Left renal cortex interstitium (tissue), 4 donors: Measurements from ENCODE around the gene POM121L2. TPM values are rescaled to one million over a fixed set of nuclear protein-coding genes. Genes with fewer than 3 reads are reported as not detected.

ENCODE experiments used
- DNase-seq, 4 donors: peaks; one replicate each; pipeline ENCODE4 v3.0.0-alpha.2; 2013; ENCODE audit warnings: low read depth in 4 of 4, low spot score in 2 of 4, missing footprints in 1 of 4
- polyA plus RNA-seq, 4 donors: library from polyadenylated mRNA; unstranded; fragments of 120-200 nt; gene quantifications; one replicate each; pipeline ENCODE4 v1.2.1, GENCODE V29; 2013; ENCODE audit not compliant: insufficient read length in 4 of 4

Gene POM121L2
- not detected for polyA plus RNA-seq

- DNase-seq = peak in 1 of 4 donors; percentile 56
Observed at GRCh38 chr6:27312146-27312949, at the start of gene POM121L2. TSS of gene POM121L2 (minus strand) at chr6:27312273. CDS start at chr6:27312170, 103 bp downstream.

GRCh38 chr6:27359231-27359630 lies 47.2 kb upstream of the POM121L2 start:
- DNase-seq = no peak

DNA sequence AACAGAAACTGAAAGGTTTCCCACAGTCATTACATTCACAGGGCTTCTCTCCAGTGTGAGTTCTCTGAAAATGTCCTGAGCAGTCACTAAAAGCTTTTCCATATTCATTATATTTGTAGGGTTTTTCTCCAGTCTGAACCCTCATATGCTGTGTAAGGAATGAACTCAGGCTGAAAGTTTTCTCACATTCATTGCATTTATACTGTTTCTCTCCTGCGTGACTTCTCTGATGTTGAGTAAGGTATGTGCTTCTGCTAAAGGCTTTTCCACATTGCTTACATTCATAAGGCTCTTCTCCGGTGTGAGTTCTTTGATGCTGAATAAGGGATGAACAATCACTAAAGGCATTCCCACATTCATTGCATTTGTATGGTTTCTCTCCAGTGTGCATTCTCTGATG lies 46.7 kb upstream of the POM121L2 start:
- no peak for DNase-seq

GRCh38 chr6:27352850-27353249 lies 40.8 kb upstream of the POM121L2 start:
- no peak for DNase-seq

GRCh38 chr6:27334141-27334540 lies 22.1 kb upstream of the POM121L2 start:
- DNase-seq = no peak

DNA sequence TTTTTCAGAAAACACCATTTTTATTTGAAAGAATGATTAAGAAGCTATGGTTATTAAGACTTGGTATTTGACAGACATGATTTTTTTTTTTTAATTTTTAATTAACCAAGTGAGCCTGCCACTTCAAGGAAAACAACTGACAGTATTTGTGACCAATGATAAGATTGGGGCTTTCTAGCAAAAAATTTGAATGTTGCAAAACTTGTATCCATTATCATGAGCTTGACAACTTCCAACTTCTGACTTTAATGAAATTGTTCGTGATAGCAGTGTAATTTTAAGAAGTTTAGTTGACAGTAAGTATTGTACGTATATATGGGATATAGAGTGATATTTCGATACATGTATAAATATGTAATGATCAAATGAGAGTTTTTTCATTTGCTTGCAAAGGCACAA lies 21.6 kb upstream of the POM121L2 start:
- no peak for DNase-seq

GRCh38 chr6:27332692-27333641 lies 20.9 kb upstream of the POM121L2 start:
- DNase-seq = no peak

DNA sequence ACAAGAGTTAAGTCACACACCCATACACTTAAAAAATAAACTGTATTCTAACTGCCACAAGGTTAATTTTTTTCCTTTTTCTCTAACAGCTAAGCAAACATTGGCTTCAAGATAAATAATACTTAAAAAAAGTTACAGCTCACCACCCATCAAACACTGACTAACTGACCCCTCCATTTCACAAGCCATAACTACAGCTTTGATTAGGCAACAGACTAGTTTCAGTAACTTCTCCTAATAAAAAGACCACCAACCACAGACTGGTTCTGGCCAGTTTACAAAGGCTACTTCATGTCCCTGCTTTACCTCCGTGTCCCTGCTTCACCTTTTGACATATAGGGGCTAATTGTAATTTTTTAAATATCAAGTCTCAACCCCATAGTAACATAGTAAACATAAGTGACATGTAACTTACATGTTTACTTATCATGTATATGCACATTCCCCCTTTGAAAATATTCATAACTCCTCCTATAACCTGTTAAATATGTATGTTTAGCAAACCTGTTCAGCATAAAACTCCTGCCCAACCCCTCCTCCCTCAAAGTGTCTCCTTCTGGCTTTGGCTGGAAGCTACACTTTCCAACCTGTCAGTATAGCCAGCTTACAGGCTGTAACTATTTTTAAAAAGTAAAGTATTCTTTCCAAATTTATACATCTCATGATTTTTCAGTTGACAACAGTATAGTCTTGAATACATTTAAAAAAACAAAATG lies 15.1 kb upstream of the POM121L2 start:
- DNase-seq = no peak

DNA sequence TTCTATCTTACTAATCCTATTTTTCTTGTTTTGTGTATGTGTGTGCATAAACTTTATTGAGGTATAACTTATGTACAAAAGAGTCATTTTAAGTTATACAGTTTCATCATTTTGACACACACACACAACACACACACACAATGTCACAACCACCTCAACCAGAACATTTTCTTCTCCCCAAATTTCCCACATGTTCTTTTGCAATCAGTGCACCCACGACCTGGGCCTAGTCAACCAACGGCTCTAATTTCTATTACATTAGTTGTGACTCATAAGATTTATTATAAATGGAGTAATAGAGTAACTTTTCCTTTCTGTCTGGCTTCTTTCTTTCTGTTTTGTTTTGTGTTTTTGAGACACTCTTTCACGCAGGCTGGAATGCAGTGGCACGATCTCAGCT lies 9.8 kb upstream of the POM121L2 start:
- DNase-seq = no peak

DNA sequence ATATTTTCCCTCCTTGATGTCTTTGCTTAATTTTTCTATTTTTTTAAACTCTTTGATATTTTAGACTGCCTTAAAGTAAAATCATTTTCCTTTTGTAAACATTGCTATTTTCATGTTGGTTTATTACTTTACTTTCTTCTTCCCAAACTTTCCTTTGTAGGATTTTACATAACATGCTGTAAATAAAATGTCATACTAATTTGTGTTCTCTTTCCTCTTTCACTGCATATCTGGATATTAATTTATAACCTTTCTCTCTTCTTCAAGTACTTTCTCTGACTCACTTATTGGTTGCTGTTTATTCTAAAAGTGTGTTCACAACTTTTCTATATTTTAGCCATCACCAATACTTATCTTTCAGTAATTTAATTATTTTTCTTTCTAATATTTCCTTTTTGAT lies 9.3 kb upstream of the POM121L2 start:
- no peak for DNase-seq

- DNase-seq = no peak
Observed at GRCh38 chr6:27318973-27319372, 6.9 kb upstream of the POM121L2 start.

- no peak for DNase-seq
Observed at GRCh38 chr6:27314046-27314445, 2.0 kb upstream of the POM121L2 start.

GRCh38 chr6:27312950-27313271 lies 838 bp upstream of the POM121L2 start:
- no peak for DNase-seq

GRCh38 chr6:27311806-27312145 lies 297 bp downstream of the POM121L2 start:
- DNase-seq = no peak

DNA sequence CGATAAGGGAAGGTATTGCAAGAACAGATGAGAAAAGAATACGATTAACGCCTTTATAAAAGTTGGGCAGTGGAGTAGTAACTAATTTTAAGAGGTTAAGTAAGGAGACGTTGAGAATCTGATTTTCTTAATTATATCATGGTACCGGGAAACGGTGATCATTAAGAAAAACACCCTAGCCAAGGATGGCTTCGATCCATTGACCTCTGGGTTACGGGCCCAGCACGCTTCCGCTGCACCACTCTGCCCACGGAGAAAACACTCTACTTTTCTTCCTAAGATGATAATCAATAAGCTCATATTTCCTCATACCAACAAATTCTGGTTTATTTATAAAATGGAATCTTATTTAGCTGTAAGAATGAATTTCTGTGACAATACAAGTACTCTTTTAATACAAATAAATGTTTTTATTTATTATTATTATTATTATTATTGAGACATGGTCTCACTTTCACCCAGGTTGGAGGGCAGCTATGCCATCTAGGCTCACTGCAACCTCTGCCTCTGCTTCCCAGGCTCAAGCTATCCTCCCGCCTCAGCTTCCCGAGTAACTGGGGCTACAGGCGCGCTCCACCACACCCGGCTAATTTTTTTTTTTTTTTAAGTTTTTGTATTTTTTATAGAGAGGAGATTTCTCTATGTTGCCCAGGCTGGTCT lies 8.3 kb downstream of the POM121L2 start:
- DNase-seq = no peak

GRCh38 chr6:27297857-27298730 lies 14.0 kb downstream of the POM121L2 start:
- DNase-seq = no peak

DNA sequence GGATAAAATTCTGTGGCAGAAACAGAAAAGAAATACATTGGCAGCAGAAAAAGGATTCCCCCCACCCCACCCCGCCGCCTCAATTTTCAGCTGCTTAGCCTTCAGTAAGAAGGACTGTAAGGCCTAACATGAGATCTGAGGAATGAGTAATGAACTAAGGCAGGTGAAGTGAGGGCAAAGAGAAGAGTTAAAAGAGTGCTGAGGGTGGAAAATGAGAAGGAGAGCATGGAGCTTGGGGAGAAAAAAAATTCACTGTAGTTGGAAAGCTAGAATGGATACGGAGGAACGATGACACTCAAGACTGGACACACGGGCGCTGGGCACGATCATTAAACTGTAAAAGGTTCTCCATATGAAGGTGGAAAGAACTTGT lies 14.6 kb downstream of the POM121L2 start:
- no peak for DNase-seq

DNA sequence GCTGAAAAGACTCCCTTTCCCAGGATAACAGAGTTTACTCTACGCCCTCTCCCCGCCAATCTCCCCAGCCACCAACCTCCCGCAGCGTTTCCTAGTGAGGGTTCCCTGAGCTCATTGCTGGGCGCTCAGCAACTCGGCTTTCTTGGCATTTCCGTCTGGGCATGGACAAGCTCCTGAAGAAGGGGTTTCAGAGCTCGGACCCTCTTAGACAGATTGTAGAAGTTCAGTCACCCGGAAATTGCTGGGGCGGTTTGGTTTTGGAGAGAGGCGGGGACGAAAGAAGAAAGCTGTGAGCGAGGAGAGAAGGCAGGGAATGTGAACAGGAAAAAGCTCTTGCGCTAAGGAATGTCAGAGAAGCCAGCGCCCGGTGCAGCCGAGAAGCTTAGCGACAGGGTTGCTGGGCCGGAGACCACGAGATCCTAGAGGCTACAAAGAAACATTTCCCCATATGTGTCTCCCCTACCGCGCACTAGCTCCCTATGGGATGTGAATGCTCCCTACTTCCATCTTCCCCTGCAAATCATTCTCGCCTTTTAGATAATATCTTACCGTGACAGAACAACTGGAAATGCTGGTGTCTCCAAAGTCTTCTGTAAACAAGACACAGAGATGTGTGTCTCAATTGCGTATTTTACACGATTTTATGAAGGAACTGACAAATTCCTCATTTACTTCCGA lies 15.8 kb downstream of the POM121L2 start:
- DNase-seq = no peak
